GM12892 (cell line): Measurements from ENCODE around the gene PPM1M.

Source experiments
- POLR2A ChIP-seq: IDR thresholded peaks from 2 replicates; pipeline ENCODE4 v1.6.1; 2011; ENCODE audit warnings: low read depth, low read length, control low read depth
- POLR2AphosphoS5 ChIP-seq: IDR thresholded peaks from 2 replicates; pipeline ENCODE4 v1.6.1; 2011; ENCODE audit warnings: low read depth, low read length, control low read depth
- TAF1 ChIP-seq: IDR thresholded peaks from 2 replicates; pipeline ENCODE4 v1.6.1; 2011; ENCODE audit warnings: low read depth, mild to moderate bottlenecking, control low read depth, low read length, borderline replicate concordance

- no peak for TF ChIP-seq POLR2A
- TF ChIP-seq POLR2AphosphoS5, result no peak
- TF ChIP-seq TAF1, result no peak
These were observed 46.6 kb upstream of the PPM1M start for GRCh38 chr3:52198643-52199608.
